GM21447 (cell line): ENCODE measurements around the gene PTH2R.

ENCODE experiments used
- ATAC-seq: cut with Tn5 transposase; IDR thresholded peaks from one replicate; pipeline ENCODE4 v1.9.1; 2021; ENCODE audit not compliant: unreplicated experiment

The PTH2R gene

DNA sequence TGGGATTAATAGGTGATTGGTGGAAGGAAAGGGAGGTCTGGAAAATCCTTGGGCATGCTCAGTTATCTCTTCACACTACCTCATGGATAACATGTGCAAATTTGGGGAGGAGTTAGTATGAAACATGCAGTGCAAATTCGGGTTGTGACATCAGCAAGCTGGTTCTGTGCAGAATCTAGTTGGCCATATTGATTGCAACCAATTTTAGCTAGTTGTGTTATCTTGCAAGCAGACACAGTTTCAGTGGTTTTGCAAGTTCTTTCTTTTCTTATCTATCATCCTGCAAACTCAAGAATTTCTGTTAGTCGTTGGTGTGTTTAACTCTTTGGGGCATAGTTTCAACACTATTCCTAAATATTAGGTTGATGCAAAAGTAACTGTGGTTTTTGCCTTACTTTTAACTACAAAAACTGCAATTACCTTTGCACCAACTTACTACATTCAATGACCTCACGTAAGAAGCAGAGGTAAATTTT is 135.4 kb downstream of the PTH2R start:
- no peak for ATAC-seq

DNA sequence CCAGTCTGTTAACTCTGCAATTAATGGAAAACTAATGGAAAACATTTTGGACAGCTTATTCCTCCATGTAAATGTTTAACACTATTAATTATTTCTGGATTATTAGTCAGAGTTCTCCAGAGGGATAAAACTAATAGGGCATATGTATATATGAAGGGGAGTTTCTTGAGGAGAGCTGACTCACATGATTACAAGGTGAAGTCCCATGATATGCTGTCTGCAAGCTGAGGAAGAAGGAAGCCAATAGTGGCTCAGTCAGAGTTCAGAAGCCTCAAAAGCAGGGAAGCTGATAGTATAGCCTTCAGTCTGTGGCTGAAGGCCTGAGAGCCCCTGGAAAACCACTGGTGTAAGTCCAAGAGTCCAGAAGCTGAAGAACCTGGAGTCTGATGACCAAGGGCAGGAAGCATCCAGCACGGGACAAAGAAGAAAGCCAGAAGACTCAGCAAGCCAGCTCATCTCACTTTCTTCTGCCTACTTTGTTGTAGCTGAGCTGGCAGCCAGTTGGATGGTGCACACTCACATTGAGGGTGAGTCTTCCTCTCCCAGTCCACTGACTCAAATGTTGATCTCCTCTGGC is 136.0 kb downstream of the PTH2R start:
- ATAC-seq: no peak
